ENCODE results near the gene CEP250. TPM values are rescaled to one million over a fixed set of nuclear protein-coding genes. Genes with fewer than 3 reads are reported as not detected.
A peak's percentile ranks its signal among the peaks of the same experiment; 100 is the strongest.

Gene CEP250, protein sequence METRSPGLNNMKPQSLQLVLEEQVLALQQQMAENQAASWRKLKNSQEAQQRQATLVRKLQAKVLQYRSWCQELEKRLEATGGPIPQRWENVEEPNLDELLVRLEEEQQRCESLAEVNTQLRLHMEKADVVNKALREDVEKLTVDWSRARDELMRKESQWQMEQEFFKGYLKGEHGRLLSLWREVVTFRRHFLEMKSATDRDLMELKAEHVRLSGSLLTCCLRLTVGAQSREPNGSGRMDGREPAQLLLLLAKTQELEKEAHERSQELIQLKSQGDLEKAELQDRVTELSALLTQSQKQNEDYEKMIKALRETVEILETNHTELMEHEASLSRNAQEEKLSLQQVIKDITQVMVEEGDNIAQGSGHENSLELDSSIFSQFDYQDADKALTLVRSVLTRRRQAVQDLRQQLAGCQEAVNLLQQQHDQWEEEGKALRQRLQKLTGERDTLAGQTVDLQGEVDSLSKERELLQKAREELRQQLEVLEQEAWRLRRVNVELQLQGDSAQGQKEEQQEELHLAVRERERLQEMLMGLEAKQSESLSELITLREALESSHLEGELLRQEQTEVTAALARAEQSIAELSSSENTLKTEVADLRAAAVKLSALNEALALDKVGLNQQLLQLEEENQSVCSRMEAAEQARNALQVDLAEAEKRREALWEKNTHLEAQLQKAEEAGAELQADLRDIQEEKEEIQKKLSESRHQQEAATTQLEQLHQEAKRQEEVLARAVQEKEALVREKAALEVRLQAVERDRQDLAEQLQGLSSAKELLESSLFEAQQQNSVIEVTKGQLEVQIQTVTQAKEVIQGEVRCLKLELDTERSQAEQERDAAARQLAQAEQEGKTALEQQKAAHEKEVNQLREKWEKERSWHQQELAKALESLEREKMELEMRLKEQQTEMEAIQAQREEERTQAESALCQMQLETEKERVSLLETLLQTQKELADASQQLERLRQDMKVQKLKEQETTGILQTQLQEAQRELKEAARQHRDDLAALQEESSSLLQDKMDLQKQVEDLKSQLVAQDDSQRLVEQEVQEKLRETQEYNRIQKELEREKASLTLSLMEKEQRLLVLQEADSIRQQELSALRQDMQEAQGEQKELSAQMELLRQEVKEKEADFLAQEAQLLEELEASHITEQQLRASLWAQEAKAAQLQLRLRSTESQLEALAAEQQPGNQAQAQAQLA (N-terminal part only)
- total RNA-seq = 10 to 100 TPM; 54.9 to 65.4 TPM
- 10 to 100 TPM in 1 of 3 donors, 1 to 10 TPM in 2; 4.5 to 17.5 (median 6.0) TPM for polyA plus RNA-seq
- total RNA-seq = 80.4 to 167 (median 135) reads per million in 6 experiments

DNA sequence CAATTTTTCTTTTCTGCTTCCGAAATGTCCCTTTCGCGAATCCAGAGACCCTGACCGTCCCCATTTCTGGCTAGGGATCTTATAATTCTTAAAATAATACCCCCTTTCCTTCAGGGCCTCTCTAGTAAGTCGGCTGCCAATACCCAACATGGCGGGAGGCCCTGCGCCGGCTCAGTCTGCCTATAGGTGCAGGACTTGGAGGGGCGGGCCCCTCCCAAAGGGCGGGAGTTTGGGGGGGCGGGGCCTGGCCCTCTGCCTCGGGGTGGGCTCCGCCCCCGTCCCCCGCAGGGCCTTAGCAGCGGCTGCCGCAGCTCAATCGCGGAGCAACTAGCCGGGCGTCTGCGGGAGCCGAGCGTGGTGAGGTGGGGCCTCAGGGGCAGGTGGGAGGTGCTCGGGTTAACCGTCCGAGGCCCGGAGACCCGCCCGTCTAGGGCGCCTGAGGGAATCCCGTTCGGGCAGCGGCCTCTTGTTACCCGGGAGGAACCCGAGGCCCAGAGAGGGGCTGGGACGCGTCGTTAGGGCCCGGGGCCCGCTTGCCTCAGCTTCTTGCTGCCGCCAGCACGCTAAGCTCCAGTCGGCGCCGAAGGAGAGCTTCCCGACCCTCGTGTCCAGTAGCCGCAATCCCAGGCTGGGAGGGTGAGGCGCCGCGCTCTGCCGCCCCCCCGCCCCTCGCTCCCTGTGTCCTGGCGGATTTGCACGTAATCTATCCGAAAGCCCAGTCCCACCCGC, at the start of gene CEP250:
Gene CEP250, plus strand, starts transcription at position 718 of the 729 bp plus-strand sequence. CDS start 6,770 bp downstream, outside the sequence.
- DNase-seq (peak; percentile 91 to 98 (median 96)), ATAC-seq (peak; percentile 93 to 94)
- peak within 1 kb of the TSS; percentile 88 to 98 (median 95) for H3K4me3 Mint-ChIP-seq
- H3K27me3 Mint-ChIP-seq = no peaks in the 10 kb centered on the region
- peaks cover 0 to 33% (median 21%) of the 10 kb centered on the region in 4 donors for H3K4me1 Mint-ChIP-seq
- POLR2A ChIA-PET = interaction anchor here (0.6 to 2.9 kb wide), 19 partner anchors 8 to 499 kb away, joined by 3 to 23 read pairs (median 4); partner anchors contain the start of genes CPNE1, EDEM2, EIF6 and ERGIC3
- peak within 1 kb of the TSS; percentile 87 to 100 (median 98) for H3K27ac Mint-ChIP-seq
- H3K9me3 Mint-ChIP-seq = no peaks in the 10 kb centered on the region
- H3K36me3 Mint-ChIP-seq = peaks cover 0 to 2% (median 0%) of the 10 kb centered on the region in 3 donors

DNA sequence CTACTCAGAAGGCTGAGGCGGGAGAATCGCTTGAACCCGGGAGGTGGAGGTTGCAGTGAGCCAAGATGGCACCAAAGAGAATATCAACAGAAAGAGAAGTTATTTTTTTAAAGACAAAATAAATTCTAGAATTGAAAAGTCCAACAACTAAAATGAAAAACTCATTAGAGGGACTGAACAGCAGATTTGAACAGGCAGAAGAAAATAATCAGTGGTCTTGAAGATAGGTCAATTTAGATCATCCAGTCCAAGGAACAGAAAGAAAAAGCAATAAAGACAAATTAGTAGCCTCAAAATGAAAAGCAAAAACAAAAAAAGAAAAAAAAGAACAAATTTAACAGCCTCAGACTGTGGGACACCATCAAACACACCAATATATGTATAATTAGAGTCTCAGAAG, 49.6 kb upstream of the CEP250 start:
- H3K36me3 Mint-ChIP-seq = peaks cover 15 to 52% (median 40%) of the 10 kb centered on the region in 3 donors
- H3K27ac Mint-ChIP-seq = peak overlapping the region in 5 of 10 donors; percentile 1 to 76 (median 18)
- H3K4me1 Mint-ChIP-seq = peaks cover 0 to 35% (median 18%) of the 10 kb centered on the region in 4 donors
- peaks cover 4 to 18% (median 9%) of the 10 kb centered on the region in 9 donors for H3K9me3 Mint-ChIP-seq
- H3K27me3 Mint-ChIP-seq = no peaks in the 10 kb centered on the region
- ATAC-seq = no peak
- POLR2A ChIA-PET = no interaction called here
- H3K4me3 Mint-ChIP-seq = no peak overlapping the region
- no peak for DNase-seq

DNA sequence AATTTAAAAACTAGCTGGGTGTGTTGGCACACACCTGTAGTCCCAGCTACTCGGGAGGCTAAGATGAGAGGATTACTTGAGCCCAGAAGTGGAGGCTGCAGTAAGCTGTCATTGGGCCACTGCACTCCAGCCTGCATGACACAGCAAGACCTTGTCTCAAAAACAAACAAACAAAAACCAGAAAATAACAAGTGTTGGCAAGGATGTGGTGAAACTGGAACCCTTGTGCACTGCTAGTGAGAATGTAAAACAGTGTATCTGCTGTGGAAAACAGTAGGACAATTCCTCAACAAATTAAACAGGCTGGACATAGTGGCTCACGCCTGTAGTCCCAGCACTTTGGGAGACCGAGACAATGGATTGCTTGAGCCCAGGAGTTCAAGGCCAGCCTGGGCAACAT, 47.1 kb upstream of the CEP250 start:
- peaks cover 4 to 18% (median 9%) of the 10 kb centered on the region in 9 donors for H3K9me3 Mint-ChIP-seq
- DNase-seq (no peak), ATAC-seq (no peak)
- H3K4me3 Mint-ChIP-seq = peak overlapping the region in 2 of 10 donors; percentile 0 to 16
- peaks cover 9 to 43% (median 30%) of the 10 kb centered on the region in 4 donors for H3K4me1 Mint-ChIP-seq
- no peak overlapping the region for H3K27ac Mint-ChIP-seq
- H3K36me3 Mint-ChIP-seq = peaks cover 15 to 48% (median 40%) of the 10 kb centered on the region in 3 donors
- no peaks in the 10 kb centered on the region for H3K27me3 Mint-ChIP-seq
- POLR2A ChIA-PET = no interaction called here

DNA sequence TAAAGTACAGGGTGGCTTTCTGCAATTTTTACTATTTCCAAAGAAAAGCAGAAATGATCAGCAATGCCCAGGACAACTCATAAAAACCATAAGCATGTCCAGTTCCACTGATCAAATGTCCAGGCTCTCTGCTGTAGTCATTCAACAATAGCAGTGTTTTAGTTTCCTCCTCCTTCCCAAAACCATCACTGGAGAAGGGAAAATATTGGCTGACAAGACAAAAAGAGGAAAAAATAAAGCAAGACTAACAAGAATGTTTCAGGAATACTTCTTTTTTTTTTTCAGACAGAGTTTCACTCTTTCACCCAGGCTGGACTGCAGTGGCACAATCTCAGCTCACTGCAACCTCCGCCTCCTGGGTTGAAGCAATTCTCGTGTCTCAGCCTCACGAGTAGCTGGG, 45.9 kb upstream of the CEP250 start:
- no peak for DNase-seq
- H3K4me1 Mint-ChIP-seq = peaks cover 9 to 35% (median 28%) of the 10 kb centered on the region in 4 donors
- H3K9me3 Mint-ChIP-seq = peaks cover 4 to 17% (median 9%) of the 10 kb centered on the region in 9 donors
- ATAC-seq = no peak
- POLR2A ChIA-PET = interaction anchor here (0.7 kb wide), 1 partner anchor 333 kb away, joined by 3 read pairs; no protein-coding TSS in a partner anchor
- H3K4me3 Mint-ChIP-seq = no peak overlapping the region
- H3K36me3 Mint-ChIP-seq = peaks cover 15 to 45% (median 36%) of the 10 kb centered on the region in 3 donors
- H3K27me3 Mint-ChIP-seq = no peaks in the 10 kb centered on the region
- H3K27ac Mint-ChIP-seq = no peak overlapping the region

DNA sequence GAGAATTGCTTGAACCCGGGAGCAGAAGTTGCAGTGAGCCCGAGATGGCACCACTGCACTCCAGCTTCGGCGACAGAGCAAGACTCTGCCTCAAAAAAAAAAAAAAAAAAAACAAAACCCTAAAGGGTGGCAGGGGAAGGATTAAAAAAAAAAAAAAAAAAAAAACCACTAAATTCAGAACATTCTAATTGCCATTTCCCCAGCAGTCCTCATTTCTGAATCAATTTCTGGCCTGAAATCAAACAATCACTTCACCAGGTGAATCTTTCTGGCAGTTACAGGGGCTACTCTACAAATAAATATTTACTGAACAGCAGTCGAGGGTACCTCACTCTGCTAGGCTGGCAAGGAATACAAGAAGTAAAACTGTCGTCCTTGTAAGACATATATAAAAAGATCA, 44.8 kb upstream of the CEP250 start:
- POLR2A ChIA-PET = interaction anchor here (0.9 to 2.3 kb wide), 2 partner anchors 45 to 895 kb away, joined by 3 to 7 read pairs; partner anchors contain the start of gene CEP250
- Mint-ChIP-seq H3K9me3 (peaks cover 2 to 9% (median 6%) of the 10 kb centered on the region in 9 donors), H3K27me3 (peaks cover 0 to 2% (median 0%) of the 10 kb centered on the region in 5 donors), H3K27ac (peak overlapping the region in 7 of 10 donors; percentile 33 to 99 (median 98)), H3K36me3 (peaks cover 9 to 35% (median 27%) of the 10 kb centered on the region in 3 donors), H3K4me3 (peak overlapping the region in 9 of 10 donors; percentile 95 to 100 (median 97)), H3K4me1 (peaks cover 9 to 28% (median 20%) of the 10 kb centered on the region in 4 donors)
- ATAC-seq = no peak
- no peak for DNase-seq

DNA sequence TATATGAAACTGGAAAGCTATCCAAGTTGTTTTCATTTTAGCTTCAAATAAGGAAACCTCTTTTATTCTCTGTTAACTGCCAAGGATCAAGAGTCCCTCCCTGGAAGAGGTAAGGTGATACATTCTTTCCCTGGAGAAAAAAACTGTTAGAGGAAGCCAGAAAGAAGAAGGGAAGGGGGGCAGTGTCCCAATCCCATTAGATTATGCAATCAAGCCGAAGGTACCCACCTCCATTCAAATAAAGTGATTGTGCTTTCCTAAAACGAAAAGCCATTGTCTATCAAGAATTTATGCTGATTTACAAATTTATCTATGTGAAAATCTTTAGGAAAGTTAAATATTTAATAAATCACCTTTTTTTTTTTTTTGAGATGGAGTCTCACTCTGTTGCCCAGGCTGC, 34.1 kb upstream of the CEP250 start:
- H3K27ac Mint-ChIP-seq = no peak overlapping the region
- no peak for ATAC-seq
- peaks cover 0 to 3% (median 0%) of the 10 kb centered on the region in 3 donors for H3K36me3 Mint-ChIP-seq
- POLR2A ChIA-PET = no interaction called here
- DNase-seq = no peak
- no peak overlapping the region for H3K4me3 Mint-ChIP-seq
- H3K9me3 Mint-ChIP-seq = no peaks in the 10 kb centered on the region
- no peaks in the 10 kb centered on the region for H3K4me1 Mint-ChIP-seq
- H3K27me3 Mint-ChIP-seq = peaks cover 7 to 23% (median 14%) of the 10 kb centered on the region in 5 donors

DNA sequence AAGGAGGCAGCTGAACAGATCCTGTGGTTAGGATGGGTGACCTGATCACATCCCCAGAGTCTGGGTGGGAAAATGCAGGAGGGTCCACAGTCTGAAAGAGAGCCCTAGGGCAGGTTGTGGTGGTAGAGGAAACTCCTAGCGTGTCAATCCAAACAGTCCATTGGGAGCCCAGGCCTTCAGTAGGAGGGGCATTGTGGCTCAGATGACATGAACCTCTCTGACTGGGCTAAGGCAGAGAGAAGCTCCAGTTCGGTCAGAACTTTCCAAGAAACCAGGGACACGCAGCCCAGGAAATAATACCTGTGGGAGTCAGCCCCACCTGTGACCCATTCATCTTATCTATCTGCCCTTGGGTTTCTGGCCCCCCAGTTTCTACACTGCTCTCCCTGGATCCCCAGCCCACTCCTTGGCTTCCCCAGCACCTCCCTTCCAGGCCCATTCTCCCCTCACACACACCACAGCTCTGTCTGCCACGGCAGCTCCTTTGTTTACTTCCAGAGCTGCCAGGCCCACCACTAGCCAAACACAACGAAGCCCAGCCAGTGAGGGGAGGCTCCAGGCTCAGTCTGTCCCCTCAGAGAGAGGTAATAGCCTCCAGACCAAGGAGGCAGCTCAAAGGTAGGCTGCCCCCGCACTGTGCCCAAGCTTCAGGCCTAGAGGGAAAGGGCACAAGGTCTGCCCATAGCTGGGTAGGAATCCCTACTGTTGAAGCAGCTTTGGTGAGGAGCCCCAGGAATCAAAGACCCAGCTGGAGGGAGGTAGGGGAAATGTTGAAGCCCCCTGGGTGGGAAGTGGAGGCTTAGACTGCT, 23.6 kb upstream of the CEP250 start:
- no peaks in the 10 kb centered on the region for H3K36me3 Mint-ChIP-seq
- H3K4me3 Mint-ChIP-seq = no peak overlapping the region
- ATAC-seq (no peak), DNase-seq (no peak)
- POLR2A ChIA-PET = interaction anchor here (0.5 to 0.6 kb wide), 2 partner anchors 47 to 121 kb away, joined by 3 to 5 read pairs; no protein-coding TSS in a partner anchor
- H3K4me1 Mint-ChIP-seq = peaks cover 0 to 3% (median 0%) of the 10 kb centered on the region in 4 donors
- no peaks in the 10 kb centered on the region for H3K9me3 Mint-ChIP-seq
- H3K27me3 Mint-ChIP-seq = no peaks in the 10 kb centered on the region
- peak overlapping the region in 1 of 10 donors; percentile 30 for H3K27ac Mint-ChIP-seq

DNA sequence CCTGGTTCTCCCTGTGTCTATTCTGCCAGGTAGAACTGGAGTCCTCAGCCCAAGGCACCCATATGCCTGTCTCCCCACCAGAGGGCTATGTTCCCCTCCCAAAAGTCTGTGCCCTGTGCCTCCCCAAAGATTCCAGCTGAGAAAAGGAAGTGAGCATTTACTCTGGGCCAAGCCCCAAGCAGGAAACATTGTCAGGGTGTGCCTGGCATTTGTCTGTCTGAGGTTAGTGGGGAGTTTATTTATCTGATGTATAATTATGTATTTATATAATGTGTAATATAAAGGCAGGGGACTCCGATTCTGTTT, 23.0 kb upstream of the CEP250 start:
- Mint-ChIP-seq H3K27me3 (no peaks in the 10 kb centered on the region), H3K4me1 (peaks cover 0 to 3% (median 0%) of the 10 kb centered on the region in 4 donors), H3K36me3 (no peaks in the 10 kb centered on the region), H3K4me3 (no peak overlapping the region), H3K27ac (peak overlapping the region in 3 of 10 donors; percentile 9 to 63 (median 30)), H3K9me3 (no peaks in the 10 kb centered on the region)
- DNase-seq (no peak), ATAC-seq (no peak)
- POLR2A ChIA-PET = interaction anchor here (0.5 kb wide), 1 partner anchor 47 kb away, joined by 5 read pairs; no protein-coding TSS in a partner anchor

DNA sequence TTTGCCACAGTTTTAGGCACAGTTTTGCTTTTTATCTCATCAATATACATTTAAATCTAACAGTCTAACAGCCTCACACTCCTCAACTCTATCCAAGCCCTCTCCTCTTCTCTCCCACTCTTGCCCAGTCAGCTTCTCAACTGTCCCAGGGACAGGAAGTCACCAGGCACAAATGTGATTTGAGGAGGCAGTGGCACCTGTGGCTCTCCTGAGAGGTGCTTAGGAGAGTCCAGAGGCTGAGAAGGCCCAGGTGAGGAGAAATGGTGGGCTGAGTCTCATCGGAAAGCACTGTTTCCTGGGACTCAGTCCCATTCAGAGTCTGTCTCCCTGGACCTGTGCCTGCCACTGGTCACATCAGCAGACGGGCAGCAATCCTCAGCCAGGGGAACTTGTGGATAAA, 22.1 kb upstream of the CEP250 start:
- Mint-ChIP-seq H3K9me3 (no peaks in the 10 kb centered on the region), H3K27ac (peak overlapping the region in 1 of 10 donors; percentile 69), H3K27me3 (no peaks in the 10 kb centered on the region), H3K4me3 (peak overlapping the region in 1 of 10 donors; percentile 29), H3K36me3 (no peaks in the 10 kb centered on the region), H3K4me1 (peaks cover 0 to 3% (median 0%) of the 10 kb centered on the region in 4 donors)
- POLR2A ChIA-PET = no interaction called here
- ATAC-seq = no peak
- DNase-seq = no peak

DNA sequence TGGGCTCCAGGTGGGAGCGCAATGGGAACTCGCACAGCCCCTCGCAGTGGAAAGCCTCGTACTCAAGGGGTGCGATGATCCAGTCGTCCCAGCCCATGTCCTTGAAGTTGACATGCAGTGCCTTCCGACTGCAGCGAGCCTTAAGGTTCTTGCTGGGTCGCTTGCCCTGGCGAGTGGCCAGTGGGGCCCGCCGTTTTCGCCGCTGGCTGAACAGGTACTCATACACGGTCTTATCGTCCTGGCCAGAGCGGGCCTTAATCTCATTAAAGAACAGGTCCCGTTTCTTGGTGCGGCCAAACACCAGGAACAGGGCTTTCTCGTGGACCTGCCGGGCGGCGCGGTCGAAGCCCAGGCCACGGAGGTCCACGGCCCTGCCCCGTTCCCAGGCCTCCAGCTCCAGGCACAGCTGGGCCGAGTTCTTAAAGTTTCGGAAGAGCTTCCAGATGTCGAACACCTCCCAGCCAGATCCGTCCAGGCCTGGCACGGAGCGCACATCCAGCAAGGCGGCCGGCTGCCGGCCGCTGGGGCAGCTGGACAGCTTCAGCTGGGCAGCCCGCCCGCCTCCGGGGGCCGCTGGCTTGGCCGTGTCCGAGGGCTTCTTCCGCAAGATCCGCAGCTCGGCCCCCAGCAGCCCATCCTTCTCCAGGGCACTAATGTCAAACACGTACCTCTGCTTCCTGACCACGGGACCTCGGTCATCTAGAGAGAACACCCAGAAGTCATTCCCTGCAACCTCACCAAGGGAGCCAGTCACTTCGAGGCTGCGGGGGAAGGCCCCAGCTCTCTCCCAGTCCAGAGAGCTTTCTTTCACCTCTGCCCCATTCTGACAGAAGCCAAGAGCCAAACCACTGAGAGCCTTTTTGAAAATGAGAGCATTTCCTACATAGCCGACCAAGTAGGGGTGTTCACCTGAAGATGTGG, 21.1 kb upstream of the CEP250 start:
- Mint-ChIP-seq H3K9me3 (no peaks in the 10 kb centered on the region), H3K27me3 (peaks cover 0 to 1% (median 0%) of the 10 kb centered on the region in 5 donors), H3K36me3 (no peaks in the 10 kb centered on the region), H3K4me1 (peaks cover 0 to 8% (median 5%) of the 10 kb centered on the region in 4 donors), H3K4me3 (no peak overlapping the region), H3K27ac (no peak overlapping the region)
- DNase-seq (no peak), ATAC-seq (no peak)
- POLR2A ChIA-PET = interaction anchor here (0.7 kb wide), 1 partner anchor 552 kb away, joined by 5 read pairs; no protein-coding TSS in a partner anchor

All from naive thymus-derived CD8-positive, alpha-beta T cell (primary cell).